Fibroblast of lung (primary cell): ENCODE results near the gene GADL1. TPM values are rescaled to one million over a fixed set of nuclear protein-coding genes. Genes with fewer than 3 reads are reported as not detected.

Source experiments
- DNase-seq, 2 donors: peaks; one replicate each; pipeline versions ENCODE4 v3.0.0 to v3.0.0-alpha.2; 2010; ENCODE audit warnings: low read depth in 2 of 2
- H2AFZ ChIP-seq: 2 replicates; pipeline ENCODE4 v1.5.1; 2012; ENCODE audit warnings: low read length, control low read depth, inconsistent platforms
- H3K27ac ChIP-seq: 2 replicates; pipeline ENCODE4 v1.5.1; 2011; ENCODE audit warnings: low read length, control low read depth; ENCODE audit not compliant: insufficient read depth
- H3K27me3 ChIP-seq: 2 replicates; pipeline ENCODE4 v1.5.1; 2011; ENCODE audit warnings: mild to moderate bottlenecking, low read length; ENCODE audit not compliant: control insufficient read depth, insufficient read depth
- H3K36me3 ChIP-seq: 2 replicates; pipeline ENCODE4 v1.5.1; 2011; ENCODE audit warnings: low read length; ENCODE audit not compliant: control insufficient read depth, insufficient read depth
- H3K4me1 ChIP-seq: 2 replicates; pipeline ENCODE4 v1.5.1; 2011; ENCODE audit warnings: low read length; ENCODE audit not compliant: control insufficient read depth, insufficient read depth; ENCODE audit errors: extremely low read depth
- H3K4me2 ChIP-seq: 2 replicates; pipeline ENCODE4 v1.5.1; 2011; ENCODE audit warnings: low read length, control low read depth; ENCODE audit not compliant: insufficient read depth; ENCODE audit errors: extremely low read depth
- H3K4me3 ChIP-seq, 4 experiments: fragments of 200-600 bp in 1 of 4; sonication (generic) in 1 of 4; replicated peaks in 1 of 4; 2 replicates each; pipeline ENCODE4 v1.5.1; 2011 to 2016; ENCODE audit warnings: low read length in 4 of 4, low read depth in 3 of 4, mild to moderate bottlenecking in 3 of 4, control low read depth in 2 of 4, inconsistent platforms in 1 of 4, mixed read lengths in 1 of 4; ENCODE audit not compliant: insufficient read depth in 1 of 4; ENCODE audit errors: control extremely low read depth in 1 of 4
- H3K79me2 ChIP-seq: 2 replicates; pipeline ENCODE4 v1.5.1; 2012; ENCODE audit warnings: mild to moderate bottlenecking, low read length, inconsistent platforms; ENCODE audit not compliant: control insufficient read depth, insufficient read depth
- H3K9ac ChIP-seq: 2 replicates; pipeline ENCODE4 v1.5.1; 2011; ENCODE audit warnings: mild to moderate bottlenecking, low read length, control low read depth; ENCODE audit not compliant: insufficient read depth
- H3K9me3 ChIP-seq: 2 replicates; pipeline ENCODE4 v1.5.1; 2012; ENCODE audit warnings: low read depth, low read length; ENCODE audit not compliant: control insufficient read depth, insufficient read depth
- H4K20me1 ChIP-seq: 2 replicates; pipeline ENCODE4 v1.5.1; 2011; ENCODE audit warnings: low read length; ENCODE audit not compliant: control insufficient read depth, insufficient read depth; ENCODE audit errors: extremely low read depth
- CTCF ChIP-seq, 2 donors: IDR thresholded peaks in 1 of 2; conservative IDR thresholded peaks in 1 of 2; 1 replicate in 1 of 2; 2 replicates in 1 of 2; pipeline ENCODE4 v1.5.1; 2011 to 2012; ENCODE audit warnings: low read length in 2 of 2, control low read depth in 1 of 2, inconsistent platforms in 1 of 2, low read depth in 1 of 2, mild to moderate bottlenecking in 1 of 2
- EZH2 ChIP-seq: IDR thresholded peaks from 2 replicates; pipeline ENCODE4 v1.5.1; 2012; ENCODE audit warnings: low read length, control low read depth, mild to moderate bottlenecking; ENCODE audit errors: missing control alignments
- polyA plus RNA-seq, 2 donors: library from polyadenylated mRNA; depleted of rRNA in 1 of 2; stranded (reverse) in 1 of 2; unstranded in 1 of 2; fragments of >200 nt; gene quantifications; 2 replicates each; pipeline ENCODE4 v1.2.1, GENCODE V29; 2011 to 2012; ENCODE audit warnings: missing spikeins in 1 of 2
- total RNA-seq: library from RNA; depleted of rRNA; stranded (reverse); fragments of >200 nt; gene quantifications from 2 replicates; pipeline ENCODE4 v1.2.1, GENCODE V29; 2014

Gene GADL1
- total and polyA plus RNA-seq, 2 donors (not counting 1 experiment from before 2014, with no cell fraction given): 0.18 to 3.6 TPM

- Histone ChIP-seq H3K79me2 (no peaks in the 10 kb centered on the region), H3K27ac (peak overlapping the region; percentile 33), H3K36me3 (no peaks in the 10 kb centered on the region), H3K4me1 (peaks cover 9% of the 10 kb centered on the region), H3K4me3 (no peak overlapping the region), H3K9ac (no peak overlapping the region), H4K20me1 (no peaks in the 10 kb centered on the region), H3K9me3 (no peaks in the 10 kb centered on the region), H3K4me2 (peak overlapping the region; percentile 49), H3K27me3 (no peaks in the 10 kb centered on the region), H2AFZ (no peak overlapping the region)
- DNase-seq: peak; percentile 87 to 96
- no peak for TF ChIP-seq CTCF (conservative IDR thresholded peaks at IDR 0.05 in 1 of 2, IDR thresholded peaks at IDR 0.05 in 1 of 2; ENCODE audit: low read depth in 1 of 2, low read length in 2 of 2)
- TF ChIP-seq EZH2: no peak
Measured at GRCh38 chr3:30770387-30770786, 124.1 kb downstream of the GADL1 start.

GRCh38 chr3:30768703-30769550 is 125.5 kb downstream of the GADL1 start:
- Histone ChIP-seq H3K4me1 (peaks cover 9% of the 10 kb centered on the region), H3K9ac (no peak overlapping the region), H3K27me3 (no peaks in the 10 kb centered on the region), H3K79me2 (no peaks in the 10 kb centered on the region), H4K20me1 (no peaks in the 10 kb centered on the region), H2AFZ (no peak overlapping the region), H3K9me3 (no peaks in the 10 kb centered on the region), H3K27ac (no peak overlapping the region), H3K4me2 (no peak overlapping the region), H3K4me3 (no peak overlapping the region), H3K36me3 (no peaks in the 10 kb centered on the region)
- DNase-seq: peak; percentile 58 to 75
- no peak for TF ChIP-seq EZH2
- TF ChIP-seq CTCF (conservative IDR thresholded peaks at IDR 0.05 in 1 of 2, IDR thresholded peaks at IDR 0.05 in 1 of 2; ENCODE audit: low read depth in 1 of 2, low read length in 2 of 2): peak; percentile 91 to 92

- Histone ChIP-seq H3K9me3 (no peaks in the 10 kb centered on the region), H4K20me1 (no peaks in the 10 kb centered on the region), H3K4me3 (no peak overlapping the region), H3K27ac (no peak overlapping the region), H3K4me2 (no peak overlapping the region), H3K27me3 (no peaks in the 10 kb centered on the region), H3K4me1 (peaks cover 9% of the 10 kb centered on the region), H3K79me2 (no peaks in the 10 kb centered on the region), H2AFZ (no peak overlapping the region), H3K9ac (no peak overlapping the region), H3K36me3 (no peaks in the 10 kb centered on the region)
- TF ChIP-seq CTCF (conservative IDR thresholded peaks at IDR 0.05 in 1 of 2, IDR thresholded peaks at IDR 0.05 in 1 of 2; ENCODE audit: low read depth in 1 of 2, low read length in 2 of 2) (no peak), EZH2 (no peak)
- DNase-seq: no peak
Measured at GRCh38 chr3:30768046-30768445, 126.4 kb downstream of the GADL1 start.
